HG02798 (cell line): ENCODE data around the gene COL6A2.
"Not testable (repeated sequence)": the region's sequence is repeated elsewhere in the genome, so short reads cannot be mapped to it uniquely, and the experiment has no call there.

Experiments
- ATAC-seq: cut with Tn5 transposase; IDR thresholded peaks from one replicate; pipeline ENCODE4 v1.9.1; 2021; ENCODE audit warnings: mild to moderate bottlenecking; ENCODE audit not compliant: unreplicated experiment, poor library complexity

Gene COL6A2

GRCh38 chr21:46163380-46163779 is 65.5 kb downstream of the COL6A2 start:
- ATAC-seq: no peak

- no peak for ATAC-seq
Measured at GRCh38 chr21:46165098-46165497, 67.2 kb downstream of the COL6A2 start.

GRCh38 chr21:46168238-46168637 is 70.3 kb downstream of the COL6A2 start:
- no peak for ATAC-seq

- no peak for ATAC-seq
Measured at GRCh38 chr21:46168659-46169386, 70.9 kb downstream of the COL6A2 start.

- not testable (repeated sequence) for ATAC-seq
Measured at GRCh38 chr21:46170436-46171193, 72.7 kb downstream of the COL6A2 start.

- no peak for ATAC-seq
Measured at GRCh38 chr21:46171585-46171984, 73.7 kb downstream of the COL6A2 start.

- ATAC-seq: no peak
Measured at GRCh38 chr21:46171996-46172862, 74.3 kb downstream of the COL6A2 start.

- no peak for ATAC-seq
Measured at GRCh38 chr21:46172863-46173528, 75.1 kb downstream of the COL6A2 start.

GRCh38 chr21:46173573-46173972 is 75.7 kb downstream of the COL6A2 start:
- no peak for ATAC-seq

- ATAC-seq: not testable (repeated sequence)
Measured at GRCh38 chr21:46176443-46177129, 78.7 kb downstream of the COL6A2 start.

- no peak for ATAC-seq
Measured at GRCh38 chr21:46178961-46179360, 81.0 kb downstream of the COL6A2 start.
